Vagina (tissue), 2 donors: ENCODE data around the gene KLC4. TPM values are rescaled to one million over a fixed set of nuclear protein-coding genes. Genes with fewer than 3 reads are reported as not detected.

Source experiments
- DNase-seq, 2 donors: peaks; one replicate each; pipeline ENCODE4 v3.0.0-alpha.2; 2017; ENCODE audit errors: extremely low spot score in 2 of 2
- H3K27ac ChIP-seq: fragments of 200-600 bp; sonication (generic); one replicate; pipeline ENCODE4 v1.5.1; 2019
- H3K27me3 ChIP-seq: fragments of 200-600 bp; sonication (generic); one replicate; pipeline ENCODE4 v1.5.1; 2019
- H3K36me3 ChIP-seq, 2 donors: fragments of 200-600 bp; sonication (generic); one replicate each; pipeline ENCODE4 v1.5.1; 2017 to 2019
- H3K4me1 ChIP-seq: fragments of 200-600 bp; sonication (generic); one replicate; pipeline ENCODE4 v1.5.1; 2019
- H3K4me3 ChIP-seq, 2 donors: fragments of 200-600 bp; sonication (generic); 1 replicate in 1 of 2; 2 replicates in 1 of 2; pipeline ENCODE4 v1.5.1; 2016 to 2019
- H3K9me3 ChIP-seq: fragments of 200-600 bp; sonication (generic); one replicate; pipeline ENCODE4 v1.5.1; 2019
- POLR2A ChIP-seq, 2 donors: fragments of 450-650 bp; IDR thresholded peaks; one replicate each; pipeline ENCODE4 v1.6.1; 2017; ENCODE audit warnings: antibody characterized with exemption in 2 of 2, mild to moderate bottlenecking in 2 of 2, moderate library complexity in 2 of 2
- POLR2AphosphoS5 ChIP-seq, 2 donors: sonication (generic); formaldehyde crosslinking; IDR thresholded peaks; one replicate each; pipeline ENCODE4 v1.9.0; 2017; ENCODE audit warnings: antibody characterized with exemption in 2 of 2, mild to moderate bottlenecking in 2 of 2, low read depth in 1 of 2; ENCODE audit not compliant: insufficient read depth in 1 of 2
- intact Hi-C: fragments of 100-400 bp; cut with DNase I; formaldehyde crosslinking; loops from one replicate; pipeline ENCODE4 v1.15.1; 2023
- total RNA-seq: library from RNA; depleted of rRNA; stranded (reverse); fragments of >200 nt; gene quantifications from one replicate; pipeline ENCODE4 v1.2.3, GENCODE V29; 2016
- TF ChIP-seq, protein P1 (sequence below), 3 experiments: fragments of 450-650 bp in 2 of 3; fragments of 200-600 bp in 1 of 3; sonication (generic) in 1 of 3; IDR thresholded peaks; one replicate each; pipeline ENCODE4 v1.5.1; 2017 to 2019; ENCODE audit warnings: antibody characterized with exemption in 3 of 3, mild to moderate bottlenecking in 2 of 3, moderate library complexity in 2 of 3

KLC4 gene
- total RNA-seq, 1 donor from 2014 or later: 17.2 TPM

DNA sequence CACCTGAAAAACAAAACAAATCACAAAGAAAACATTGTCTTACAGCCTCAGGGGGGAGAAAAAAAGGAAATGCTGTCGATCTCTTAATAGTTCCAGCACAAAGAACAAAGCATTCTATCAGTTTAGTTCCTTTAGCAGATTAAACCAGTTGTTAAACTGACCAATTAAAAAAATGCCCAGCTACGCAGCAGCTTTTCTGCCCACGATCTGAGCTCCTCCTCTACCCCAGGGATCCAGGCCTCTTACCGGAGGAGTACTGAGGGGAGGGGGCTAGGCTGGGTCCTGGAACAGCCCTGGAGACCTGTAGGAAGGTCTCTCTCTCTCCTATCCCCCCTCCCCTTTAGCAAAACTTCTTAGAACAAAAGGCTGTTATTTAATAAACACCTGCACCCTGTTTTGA is 30.0 kb downstream of the KLC4 start:
- no peaks in the 10 kb centered on the region for H3K9me3 ChIP-seq
- H3K4me3 ChIP-seq: no peak overlapping the region
- peaks cover 77% of the 10 kb centered on the region for H3K4me1 ChIP-seq
- intact Hi-C loops: no loop called here
- no peak for TF ChIP-seq POLR2AphosphoS5 (IDR thresholded peaks at IDR 0.05; ENCODE audit: insufficient read depth in 1 of 2, low read depth in 1 of 2)
- no peak for TF ChIP-seq POLR2A (IDR thresholded peaks at IDR 0.05)
- TF ChIP-seq, protein P1, sequence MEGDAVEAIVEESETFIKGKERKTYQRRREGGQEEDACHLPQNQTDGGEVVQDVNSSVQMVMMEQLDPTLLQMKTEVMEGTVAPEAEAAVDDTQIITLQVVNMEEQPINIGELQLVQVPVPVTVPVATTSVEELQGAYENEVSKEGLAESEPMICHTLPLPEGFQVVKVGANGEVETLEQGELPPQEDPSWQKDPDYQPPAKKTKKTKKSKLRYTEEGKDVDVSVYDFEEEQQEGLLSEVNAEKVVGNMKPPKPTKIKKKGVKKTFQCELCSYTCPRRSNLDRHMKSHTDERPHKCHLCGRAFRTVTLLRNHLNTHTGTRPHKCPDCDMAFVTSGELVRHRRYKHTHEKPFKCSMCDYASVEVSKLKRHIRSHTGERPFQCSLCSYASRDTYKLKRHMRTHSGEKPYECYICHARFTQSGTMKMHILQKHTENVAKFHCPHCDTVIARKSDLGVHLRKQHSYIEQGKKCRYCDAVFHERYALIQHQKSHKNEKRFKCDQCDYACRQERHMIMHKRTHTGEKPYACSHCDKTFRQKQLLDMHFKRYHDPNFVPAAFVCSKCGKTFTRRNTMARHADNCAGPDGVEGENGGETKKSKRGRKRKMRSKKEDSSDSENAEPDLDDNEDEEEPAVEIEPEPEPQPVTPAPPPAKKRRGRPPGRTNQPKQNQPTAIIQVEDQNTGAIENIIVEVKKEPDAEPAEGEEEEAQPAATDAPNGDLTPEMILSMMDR (IDR thresholded peaks at IDR 0.05): no peak
- H3K27ac ChIP-seq: peak overlapping the region; percentile 84
- H3K27me3 ChIP-seq: no peaks in the 10 kb centered on the region
- no peak for DNase-seq
- no peaks in the 10 kb centered on the region for H3K36me3 ChIP-seq

DNA sequence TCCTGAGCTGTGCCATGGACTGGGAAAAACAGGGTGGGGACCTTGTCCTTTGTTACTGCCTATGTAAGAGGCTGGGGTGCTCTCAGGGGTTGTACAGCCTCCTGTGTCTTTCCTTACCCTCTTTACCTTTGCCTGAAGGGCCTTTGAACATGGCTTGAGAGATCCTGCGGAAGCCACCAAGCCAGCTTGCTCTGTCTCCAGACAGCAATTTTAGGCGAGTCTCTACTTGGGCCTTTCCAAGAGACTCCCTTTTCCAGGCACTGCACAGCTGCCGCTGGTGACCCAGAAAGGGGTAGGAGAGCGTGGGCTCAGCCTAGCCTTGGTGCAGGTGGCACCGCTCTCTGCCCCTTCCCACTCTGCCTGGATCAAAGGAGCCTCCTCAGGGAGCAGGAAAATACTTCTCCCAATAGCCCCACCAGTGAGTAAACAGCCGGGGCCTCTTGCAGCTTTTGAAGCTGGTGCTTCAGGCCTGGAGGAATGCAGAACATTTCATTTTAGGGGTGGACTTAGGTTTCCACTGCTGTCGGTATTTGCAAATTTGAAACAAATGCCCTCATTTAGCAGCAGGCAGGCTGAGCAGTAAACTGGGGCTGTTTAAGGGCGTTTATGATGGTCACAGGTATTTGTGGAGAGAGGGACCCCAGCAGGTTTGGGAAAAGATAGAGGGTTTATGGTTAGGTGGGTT is 30.6 kb downstream of the KLC4 start:
- TF ChIP-seq POLR2A (IDR thresholded peaks at IDR 0.05): no peak
- Histone ChIP-seq H3K36me3 (no peaks in the 10 kb centered on the region), H3K9me3 (no peaks in the 10 kb centered on the region), H3K27me3 (no peaks in the 10 kb centered on the region), H3K4me3 (no peak overlapping the region), H3K4me1 (peaks cover 81% of the 10 kb centered on the region), H3K27ac (peak overlapping the region; percentile 84)
- intact Hi-C loops: no loop called here
- DNase-seq: no peak

DNA sequence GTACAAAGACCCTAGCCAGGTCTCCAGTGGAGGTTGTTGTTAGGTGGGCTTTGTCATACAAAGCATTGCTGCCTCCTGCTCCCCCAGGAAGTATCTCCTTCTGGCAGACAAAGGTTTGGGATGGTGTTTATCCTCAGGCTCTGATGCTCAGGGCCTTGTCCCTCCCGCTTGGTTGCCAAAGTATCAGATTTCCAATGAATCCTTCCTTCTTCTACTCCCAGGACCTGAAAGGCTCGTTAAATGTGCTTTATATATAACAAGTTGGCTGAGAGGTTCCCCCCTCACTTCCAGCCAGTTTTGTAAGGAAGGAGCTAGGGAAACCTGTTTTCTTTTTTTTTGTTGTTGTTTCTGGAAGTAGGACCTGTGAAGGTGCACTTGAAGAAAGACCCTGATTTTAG is 31.1 kb downstream of the KLC4 start:
- no peaks in the 10 kb centered on the region for H3K27me3 ChIP-seq
- no peak for DNase-seq
- H3K9me3 ChIP-seq: no peaks in the 10 kb centered on the region
- no peaks in the 10 kb centered on the region for H3K36me3 ChIP-seq
- no peak for TF ChIP-seq POLR2A (IDR thresholded peaks at IDR 0.05)
- peak in 1 of 2 donors; percentile 43 for TF ChIP-seq POLR2AphosphoS5 (IDR thresholded peaks at IDR 0.05; ENCODE audit: insufficient read depth in 1 of 2, low read depth in 1 of 2)
- H3K27ac ChIP-seq: peak overlapping the region; percentile 84
- intact Hi-C loops: no loop called here
- H3K4me1 ChIP-seq: peaks cover 80% of the 10 kb centered on the region
- no peak overlapping the region for H3K4me3 ChIP-seq

DNA sequence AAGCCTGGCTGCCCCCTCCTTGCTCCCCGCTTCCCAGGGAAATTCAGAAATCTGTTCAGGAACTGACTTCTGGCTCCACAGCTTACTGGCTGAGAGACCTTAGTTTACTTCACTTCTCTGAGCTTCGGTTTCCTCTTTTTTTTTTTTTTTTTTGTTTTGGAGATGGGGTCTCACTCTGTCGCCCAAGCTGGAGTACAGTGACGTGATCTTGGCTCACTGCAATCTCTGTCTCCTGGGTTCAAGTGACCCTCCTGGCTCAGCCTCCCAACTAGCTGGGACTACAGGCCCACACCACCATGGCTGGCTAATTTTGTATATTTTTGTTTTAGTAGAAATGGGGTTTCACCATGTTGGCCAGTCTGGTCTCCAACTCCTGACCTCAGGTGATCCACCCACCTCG is 31.6 kb downstream of the KLC4 start:
- peak overlapping the region; percentile 84 for H3K27ac ChIP-seq
- intact Hi-C loops: no loop called here
- TF ChIP-seq POLR2AphosphoS5 (IDR thresholded peaks at IDR 0.05; ENCODE audit: insufficient read depth in 1 of 2, low read depth in 1 of 2): no peak
- H3K4me3 ChIP-seq: no peak overlapping the region
- H3K9me3 ChIP-seq: no peaks in the 10 kb centered on the region
- H3K27me3 ChIP-seq: no peaks in the 10 kb centered on the region
- no peaks in the 10 kb centered on the region for H3K36me3 ChIP-seq
- peaks cover 79% of the 10 kb centered on the region for H3K4me1 ChIP-seq
- no peak for DNase-seq

DNA sequence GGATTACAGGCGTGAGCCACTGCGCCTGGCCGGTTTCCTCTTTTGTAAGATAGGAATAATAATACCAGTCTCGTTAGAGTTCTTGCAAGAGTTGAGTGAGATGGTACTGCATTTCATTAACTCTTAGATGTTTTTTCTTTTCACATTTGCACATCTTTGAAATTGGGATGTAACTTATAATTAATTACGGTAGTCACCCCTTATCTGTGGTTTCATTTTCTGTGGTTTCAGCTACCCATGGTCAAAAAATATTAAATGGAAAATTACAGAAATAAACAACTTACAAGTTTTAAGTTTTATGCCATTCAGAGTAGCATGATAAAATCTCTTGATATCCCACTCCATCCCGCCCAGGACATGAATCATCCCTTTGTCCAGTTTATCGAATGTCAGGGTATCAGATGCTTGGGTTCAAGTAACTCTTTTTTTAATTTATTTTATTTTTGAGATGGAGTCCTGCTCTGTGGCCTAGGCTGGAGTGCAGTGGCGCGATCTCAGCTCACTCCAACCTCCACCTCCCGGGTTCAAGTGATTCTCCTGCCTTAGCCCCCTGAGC is 32.1 kb downstream of the KLC4 start:
- no peaks in the 10 kb centered on the region for H3K9me3 ChIP-seq
- H3K4me1 ChIP-seq: peaks cover 80% of the 10 kb centered on the region
- H3K27ac ChIP-seq: peak overlapping the region; percentile 84
- intact Hi-C loops: no loop called here
- H3K4me3 ChIP-seq: no peak overlapping the region
- H3K36me3 ChIP-seq: no peaks in the 10 kb centered on the region
- TF ChIP-seq POLR2AphosphoS5 (IDR thresholded peaks at IDR 0.05; ENCODE audit: insufficient read depth in 1 of 2, low read depth in 1 of 2) (no peak), POLR2A (IDR thresholded peaks at IDR 0.05) (no peak)
- TF ChIP-seq, protein P1 (IDR thresholded peaks at IDR 0.05): no peak
- DNase-seq: no peak
- no peaks in the 10 kb centered on the region for H3K27me3 ChIP-seq

DNA sequence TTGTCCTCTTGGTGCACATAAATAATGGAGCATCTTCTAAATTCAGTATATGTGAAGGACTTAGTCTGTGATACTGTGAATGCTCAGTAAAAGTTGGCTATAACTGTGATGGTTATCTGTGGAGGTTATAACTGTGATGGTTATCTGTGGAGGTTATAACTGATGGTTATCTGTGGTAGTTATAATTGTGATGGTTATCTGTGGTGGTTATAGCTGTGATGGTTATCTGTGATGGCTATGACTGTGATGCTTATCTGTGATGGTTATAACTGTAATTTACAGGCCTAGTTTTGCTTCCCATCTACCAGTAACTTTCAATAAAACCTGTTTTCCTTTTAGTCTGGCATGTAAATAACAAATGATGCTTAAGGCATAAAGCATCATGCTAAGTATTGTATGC is 33.2 kb downstream of the KLC4 start:
- Histone ChIP-seq H3K36me3 (no peaks in the 10 kb centered on the region), H3K9me3 (no peaks in the 10 kb centered on the region), H3K27me3 (no peaks in the 10 kb centered on the region), H3K4me3 (no peak overlapping the region), H3K4me1 (peaks cover 81% of the 10 kb centered on the region), H3K27ac (no peak overlapping the region)
- intact Hi-C loops: no loop called here
- TF ChIP-seq, protein P1 (IDR thresholded peaks at IDR 0.05): no peak
- TF ChIP-seq POLR2A (IDR thresholded peaks at IDR 0.05): no peak
- TF ChIP-seq POLR2AphosphoS5 (IDR thresholded peaks at IDR 0.05; ENCODE audit: insufficient read depth in 1 of 2, low read depth in 1 of 2): no peak
- no peak for DNase-seq
